RCC 7860 (cell line): Measurements from ENCODE around the gene TBCD.

Experiments
- DNase-seq: peaks from one replicate; pipeline ENCODE4 v3.0.0-alpha.2; 2015; ENCODE audit warnings: low spot score
- FAIRE-seq: peaks from 2 replicates; lab custom pipeline; 2012; peaks lifted over from hg19 to GRCh38; lab: Jason Lieb, UNC

TBCD gene

GRCh38 chr17:82881900-82882714 is 130.2 kb downstream of the TBCD start:
- DNase-seq, result no peak
- no peak for FAIRE-seq

DNA sequence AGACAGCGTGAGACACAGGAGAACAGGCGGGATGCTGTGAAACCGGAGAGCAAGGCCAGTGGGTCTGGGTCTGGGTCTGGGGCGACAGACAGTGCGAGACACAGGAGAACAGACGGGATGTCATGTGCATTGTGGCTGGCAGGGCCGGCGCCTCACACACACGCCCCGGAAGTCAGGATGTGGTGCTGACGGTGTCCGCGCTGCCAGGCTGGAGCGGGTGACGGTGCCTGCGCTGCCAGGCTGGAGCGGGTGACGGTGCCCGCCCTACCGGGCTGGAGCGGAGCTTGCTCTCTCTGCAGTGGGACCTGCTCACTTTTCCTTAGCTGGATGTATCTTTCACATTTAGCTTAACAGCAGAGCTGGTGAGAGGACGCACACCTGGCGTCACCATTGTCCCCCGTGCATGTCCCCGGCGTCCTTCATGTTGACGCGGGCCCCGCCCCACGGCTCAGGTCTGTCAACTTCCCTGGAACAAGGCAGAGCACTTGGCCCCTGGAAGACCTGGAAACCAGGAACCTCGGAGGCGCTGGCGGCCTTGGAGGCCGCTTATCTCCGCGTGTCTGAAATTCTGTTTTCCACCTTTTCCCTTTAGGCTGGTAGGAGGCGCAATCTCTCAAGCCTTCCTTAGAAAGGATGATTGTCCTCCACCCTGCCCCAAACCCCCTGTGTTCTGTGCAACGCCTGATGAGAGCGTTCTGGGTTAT is 131.0 kb downstream of the TBCD start:
- no peak for DNase-seq

DNA sequence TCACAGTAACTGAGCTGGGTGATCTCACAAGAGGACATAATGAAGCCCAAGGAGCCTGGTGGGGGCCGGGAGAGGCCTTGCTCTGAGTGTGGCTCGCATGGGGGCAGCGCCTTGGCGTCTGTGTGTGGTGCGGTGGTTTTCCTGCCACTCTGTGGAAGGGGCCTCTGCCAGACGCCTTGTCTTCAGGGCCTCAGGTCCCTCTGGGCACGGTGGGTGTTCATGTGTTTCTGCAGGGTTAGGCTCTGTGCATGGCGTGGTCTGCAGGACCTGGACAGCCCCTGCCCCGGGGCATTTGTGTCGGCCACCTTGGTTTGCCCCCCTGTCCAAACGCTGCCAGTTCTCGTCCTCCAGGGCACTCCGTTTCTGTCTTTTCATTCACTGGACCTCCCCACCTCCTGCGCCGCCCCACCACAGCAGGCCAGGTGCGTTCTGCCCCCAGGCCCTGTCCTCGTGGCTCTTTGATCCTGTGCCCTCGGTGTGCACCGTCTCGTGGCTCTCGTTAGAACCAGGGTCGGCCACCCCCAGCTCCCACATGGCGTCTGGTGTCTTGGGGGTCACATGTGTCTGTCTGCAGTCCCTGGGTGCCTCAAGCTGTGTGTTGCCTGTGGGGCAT is 131.7 kb downstream of the TBCD start:
- FAIRE-seq, result no peak

More for the DNA sequence above, 131.0 kb downstream of the TBCD start:
- no peak for FAIRE-seq

GRCh38 chr17:82884341-82884969 is 132.6 kb downstream of the TBCD start:
- DNase-seq (no peak), FAIRE-seq (no peak)

More for the DNA sequence above, 131.7 kb downstream of the TBCD start:
- no peak for DNase-seq

DNA sequence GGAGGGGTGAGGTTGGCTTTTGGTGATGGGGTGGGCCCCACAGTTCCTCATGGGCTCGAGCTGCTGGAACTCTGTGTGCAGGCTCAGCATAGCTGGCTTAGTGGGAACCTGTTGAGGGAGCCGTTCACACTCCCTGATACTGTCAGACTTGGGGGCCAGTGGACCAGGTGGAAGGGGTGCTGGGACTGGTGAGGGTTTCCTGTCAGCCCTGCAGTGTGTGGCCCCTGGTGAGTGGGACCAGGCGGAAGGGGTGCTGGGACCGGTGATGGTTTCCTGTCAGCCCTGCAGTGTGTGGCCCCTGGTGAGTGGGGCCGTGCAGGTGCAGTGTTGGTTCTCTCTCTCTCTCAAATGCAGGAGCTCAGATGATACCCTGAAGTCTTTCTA is 133.1 kb downstream of the TBCD start:
- DNase-seq, result no peak
- no peak for FAIRE-seq

DNA sequence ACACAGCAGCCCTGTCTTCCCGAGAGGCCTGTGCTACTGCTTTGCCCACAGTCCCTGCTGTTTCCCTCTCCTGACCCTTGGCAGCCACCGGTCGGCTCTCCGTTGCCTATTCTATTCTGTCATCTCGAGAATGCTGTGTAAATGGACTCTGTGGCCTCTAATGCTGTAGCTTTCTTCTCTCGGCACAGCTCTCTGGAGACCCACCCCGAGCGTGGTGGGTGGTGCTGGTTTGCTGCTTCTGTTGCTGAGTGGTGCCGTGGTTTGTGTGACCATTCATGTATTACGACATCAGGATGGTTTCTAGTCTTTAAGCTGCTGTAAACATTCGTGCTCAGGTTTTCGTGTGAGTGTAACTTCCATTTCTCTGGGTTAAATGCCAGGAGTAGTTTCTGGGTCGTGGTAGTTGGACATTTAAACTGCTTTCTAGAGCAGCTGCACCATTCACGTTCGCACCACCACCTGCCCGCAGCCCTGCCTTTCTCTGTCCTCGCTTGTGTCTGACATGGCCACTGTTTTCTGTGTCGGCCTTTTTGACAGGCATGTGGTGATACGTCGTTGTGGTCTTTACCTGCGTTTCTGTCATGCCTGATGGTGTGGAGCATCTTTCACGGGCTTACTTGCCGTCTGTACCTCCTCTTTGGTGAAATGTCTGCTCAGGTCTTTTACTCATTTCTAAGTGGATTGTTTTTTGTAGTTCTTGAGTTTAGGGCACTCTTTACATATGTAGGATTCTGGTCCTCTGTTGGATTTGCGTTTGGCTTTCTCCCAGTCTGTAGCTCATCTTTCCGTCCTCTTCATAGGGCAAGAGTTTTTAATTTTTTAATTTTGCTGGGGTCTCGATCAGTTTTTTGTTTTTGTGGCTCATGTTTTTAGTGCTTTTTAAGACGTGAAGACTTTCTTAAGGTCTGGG is 135.6 kb downstream of the TBCD start:
- DNase-seq (no peak), FAIRE-seq (no peak)

DNA sequence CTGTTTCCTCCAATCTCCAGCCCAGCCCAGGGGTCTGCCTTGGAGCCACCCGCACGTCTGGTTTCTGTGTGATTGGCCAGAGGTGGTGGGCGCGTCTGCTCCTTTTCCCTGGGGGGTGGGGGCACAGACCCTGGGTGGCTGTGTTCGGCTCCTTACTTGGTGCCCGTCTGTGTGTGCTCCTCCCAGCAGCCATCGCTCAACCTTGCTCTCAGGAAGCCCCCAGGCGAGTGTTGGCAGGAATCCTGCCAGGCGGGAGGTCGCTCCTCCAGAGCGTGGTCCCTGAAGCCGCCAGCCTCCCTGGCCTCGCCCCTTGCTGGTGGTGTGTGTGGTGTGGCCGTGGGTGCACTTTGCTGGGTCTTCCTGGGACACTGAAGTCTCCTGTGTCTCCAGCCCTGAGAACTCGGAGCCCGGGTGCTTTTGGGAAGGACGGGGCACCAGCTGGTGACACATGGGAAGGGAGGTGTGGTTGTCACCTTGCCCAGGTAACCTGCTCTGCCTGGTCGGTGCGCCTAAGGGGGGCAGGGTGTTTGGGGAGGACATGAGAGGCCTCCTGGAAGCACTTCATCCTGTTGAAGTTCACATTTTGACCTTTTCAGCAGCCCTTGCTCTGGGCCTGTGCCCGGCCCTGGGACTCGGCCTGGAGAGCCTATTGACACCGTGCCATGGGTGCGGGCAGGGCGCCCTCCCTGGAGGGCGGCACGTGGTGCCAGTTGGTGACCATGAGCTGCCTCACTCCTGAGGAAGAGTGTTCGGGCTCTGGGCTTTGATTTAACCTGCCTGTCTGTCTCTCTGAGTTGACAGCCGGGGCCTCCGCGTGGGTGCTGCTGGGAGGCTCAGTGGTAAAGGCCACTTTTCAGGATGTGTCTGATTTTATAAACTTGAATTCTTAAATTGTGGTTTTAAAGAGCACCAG is 137.0 kb downstream of the TBCD start:
- FAIRE-seq (no peak), DNase-seq (no peak)

- no peak for FAIRE-seq
- no peak for DNase-seq
Observed at GRCh38 chr17:82889496-82890338, 137.9 kb downstream of the TBCD start.

GRCh38 chr17:82890339-82890730 is 138.5 kb downstream of the TBCD start:
- FAIRE-seq (no peak), DNase-seq (no peak)

- DNase-seq (no peak), FAIRE-seq (no peak)
Observed at GRCh38 chr17:82890926-82891678, 139.2 kb downstream of the TBCD start.

DNA sequence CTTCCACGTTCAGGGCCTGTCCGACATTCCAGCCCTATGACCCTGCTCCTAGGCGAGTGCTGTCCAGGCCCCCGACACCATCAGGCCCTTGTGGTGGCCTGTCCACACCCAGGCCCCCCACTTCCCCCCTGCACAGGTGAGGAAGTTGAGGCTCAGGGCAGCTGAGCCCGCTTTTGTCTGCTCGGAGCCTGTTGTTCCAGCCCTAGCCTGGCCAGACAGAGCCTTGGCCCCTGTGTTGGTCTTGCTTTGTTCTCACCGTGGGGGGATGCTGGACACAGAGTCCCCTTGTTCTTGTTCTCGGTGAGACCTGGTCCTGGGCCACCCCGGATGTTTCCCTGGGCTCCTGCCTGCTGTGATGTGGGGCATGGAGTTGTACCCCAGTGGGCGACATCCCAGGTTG is 140.0 kb downstream of the TBCD start:
- DNase-seq, result no peak
- FAIRE-seq, result no peak

GRCh38 chr17:82892899-82893565 is 141.2 kb downstream of the TBCD start:
- FAIRE-seq, result no peak
- no peak for DNase-seq

GRCh38 chr17:82893779-82894178 is 141.9 kb downstream of the TBCD start:
- FAIRE-seq, result no peak

DNA sequence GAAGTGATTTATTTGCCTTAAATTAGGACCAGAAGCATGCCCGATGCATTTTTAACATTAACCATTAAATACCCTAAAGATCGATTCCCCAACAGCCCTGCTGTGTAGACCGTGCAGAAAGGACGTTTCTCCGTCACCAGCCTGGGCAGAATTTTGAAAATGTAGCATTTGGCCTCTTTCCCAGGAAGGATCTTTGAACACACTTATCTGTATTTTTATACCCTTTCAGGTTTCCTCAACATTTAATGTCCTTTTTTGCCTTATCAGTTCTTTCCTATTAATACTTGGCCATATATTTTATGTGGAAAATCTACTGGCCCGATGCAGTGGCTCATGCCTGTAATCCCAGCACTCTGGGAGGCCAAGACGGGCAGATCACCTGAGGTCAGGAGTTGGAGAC is 142.5 kb downstream of the TBCD start:
- FAIRE-seq, result no peak
- DNase-seq, result no peak

More at GRCh38 chr17:82893779-82894178, 141.9 kb downstream of the TBCD start:
- DNase-seq, result no peak

GRCh38 chr17:82895087-82895486 is 143.2 kb downstream of the TBCD start:
- FAIRE-seq (no peak), DNase-seq (no peak)

DNA sequence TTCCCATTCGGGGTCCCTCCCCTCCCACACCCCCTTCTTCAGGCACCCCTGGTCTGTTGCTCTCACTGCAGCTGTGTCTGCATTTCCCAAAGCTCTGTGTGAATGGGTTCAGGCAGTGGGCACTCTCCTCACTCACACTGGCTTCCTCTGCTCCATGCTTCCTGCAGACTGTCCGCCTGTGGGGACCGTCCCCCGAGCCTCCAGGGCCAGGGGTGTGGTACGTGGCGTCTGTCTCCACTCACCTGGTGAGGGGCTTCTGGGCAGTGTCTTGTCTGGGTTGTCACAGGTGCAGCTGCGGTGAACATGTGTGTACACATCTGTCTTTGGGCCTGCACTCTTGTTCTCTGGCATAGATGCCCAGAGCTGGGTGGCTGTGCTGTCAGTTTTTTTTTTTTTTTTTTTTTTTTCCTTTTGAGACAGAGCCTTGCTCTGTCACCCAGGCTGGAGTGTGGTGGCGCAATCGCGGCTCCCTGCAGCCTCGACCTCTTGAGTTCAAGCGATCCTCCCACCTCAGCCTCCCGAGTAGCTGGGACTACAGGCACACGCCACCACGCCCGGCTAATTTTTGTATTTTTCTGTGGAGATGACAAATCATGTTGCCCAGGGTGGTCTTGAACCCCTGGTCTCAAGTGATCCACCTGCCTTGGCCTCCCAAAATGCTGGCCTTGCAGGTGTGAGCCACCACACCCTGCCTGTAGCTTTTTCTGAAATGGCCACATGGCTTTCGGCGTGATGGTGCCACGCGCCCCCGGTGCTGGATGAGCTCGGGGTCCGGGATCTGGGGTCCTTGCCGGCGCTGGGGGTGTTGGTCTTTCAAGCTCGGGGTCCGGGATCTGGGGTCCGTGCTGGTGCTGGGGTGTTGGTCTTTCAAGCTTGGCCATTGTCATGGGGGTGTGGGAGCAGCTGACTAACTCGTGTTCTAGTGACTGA is 144.5 kb downstream of the TBCD start:
- DNase-seq (no peak), FAIRE-seq (no peak)
